IPS-18c (cell line): Measurements from ENCODE around the gene PIGQ.

Experiments
- H3K4me3 ChIP-seq: 2 replicates; pipeline ENCODE4 v1.7.0; 2013; ENCODE audit warnings: low read depth, mild to moderate bottlenecking, low read length, moderate library complexity; ENCODE audit not compliant: insufficient read depth
- H3K9me3 ChIP-seq: one replicate; pipeline ENCODE4 v1.6.1; 2013; ENCODE audit warnings: mild to moderate bottlenecking, low read length, moderate library complexity; ENCODE audit not compliant: control insufficient read depth, insufficient read depth

Gene PIGQ

DNA sequence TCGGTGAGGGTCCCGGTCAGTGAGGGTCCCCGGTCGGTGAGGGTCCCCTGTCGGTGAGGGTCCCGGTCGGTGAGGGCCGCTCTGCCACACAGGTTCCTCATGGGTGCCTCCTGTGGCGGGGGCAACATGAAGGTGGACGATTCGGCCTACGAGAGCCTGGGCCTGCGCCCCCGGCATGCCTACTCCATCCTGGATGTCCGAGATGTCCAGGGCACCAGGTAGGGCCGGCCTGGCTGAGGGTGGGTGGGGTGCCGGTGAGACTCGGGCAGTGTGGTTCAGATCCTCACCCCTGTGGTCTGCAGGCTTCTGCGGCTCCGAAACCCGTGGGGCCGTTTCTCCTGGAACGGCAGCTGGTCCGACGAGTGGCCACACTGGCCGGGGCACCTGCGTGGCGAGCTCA is 18.6 kb upstream of the PIGQ start:
- Histone ChIP-seq H3K9me3 (peaks cover 2% of the 10 kb centered on the region), H3K4me3 (no peak overlapping the region)

DNA sequence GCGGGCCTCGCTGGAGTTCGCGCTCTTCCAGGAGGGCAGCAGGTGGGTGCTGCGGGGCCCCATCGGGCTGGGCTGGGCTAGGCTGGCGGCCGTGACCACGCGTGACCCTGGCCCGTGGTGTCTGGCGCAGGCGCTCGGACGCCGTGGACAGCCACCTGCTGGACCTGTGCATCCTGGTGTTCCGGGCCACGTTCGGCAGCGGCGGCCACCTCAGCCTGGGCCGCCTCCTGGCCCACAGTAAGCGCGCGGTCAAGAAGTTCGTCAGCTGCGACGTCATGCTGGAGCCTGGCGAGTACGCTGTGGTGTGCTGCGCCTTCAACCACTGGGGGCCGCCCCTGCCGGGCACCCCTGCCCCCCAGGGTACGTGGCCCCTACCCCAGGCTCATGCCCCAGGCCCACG is 17.6 kb upstream of the PIGQ start:
- Histone ChIP-seq H3K4me3 (no peak overlapping the region), H3K9me3 (peaks cover 2% of the 10 kb centered on the region)

GRCh38 chr16:553601-554296 is 16.0 kb upstream of the PIGQ start:
- H3K9me3 ChIP-seq: no peaks in the 10 kb centered on the region
- no peak overlapping the region for H3K4me3 ChIP-seq

- no peak overlapping the region for H3K4me3 ChIP-seq
- H3K9me3 ChIP-seq: no peaks in the 10 kb centered on the region
Observed at GRCh38 chr16:554297-554621, 15.5 kb upstream of the PIGQ start.

- Histone ChIP-seq H3K4me3 (no peak overlapping the region), H3K9me3 (no peaks in the 10 kb centered on the region)
Observed at GRCh38 chr16:554640-555365, 15.0 kb upstream of the PIGQ start.

- Histone ChIP-seq H3K9me3 (no peaks in the 10 kb centered on the region), H3K4me3 (no peak overlapping the region)
Observed at GRCh38 chr16:555528-556473, 14.0 kb upstream of the PIGQ start.

GRCh38 chr16:556474-557173 is 13.1 kb upstream of the PIGQ start:
- H3K4me3 ChIP-seq: no peak overlapping the region
- no peaks in the 10 kb centered on the region for H3K9me3 ChIP-seq

- no peak overlapping the region for H3K4me3 ChIP-seq
- no peaks in the 10 kb centered on the region for H3K9me3 ChIP-seq
Observed at GRCh38 chr16:557463-558297, 12.1 kb upstream of the PIGQ start.

GRCh38 chr16:558298-559020 is 11.3 kb upstream of the PIGQ start:
- no peaks in the 10 kb centered on the region for H3K9me3 ChIP-seq
- H3K4me3 ChIP-seq: no peak overlapping the region

DNA sequence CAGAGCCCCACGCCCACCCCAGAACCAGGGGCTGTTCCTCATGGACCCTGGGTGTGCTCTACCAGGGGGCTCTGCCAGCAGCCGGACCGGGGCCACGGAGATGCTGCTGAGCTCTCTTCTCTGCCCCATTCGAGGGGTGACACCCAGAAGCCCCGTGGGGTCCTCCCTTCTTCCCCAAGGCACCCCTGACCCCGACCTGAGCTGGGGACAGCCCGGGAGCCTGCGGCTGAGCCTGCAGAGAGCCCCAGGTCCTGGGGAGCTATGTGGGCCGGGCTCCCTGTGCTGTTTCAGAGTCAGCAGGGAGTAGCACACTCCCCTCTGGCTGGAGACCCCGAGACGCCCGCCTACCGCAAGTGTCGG is 10.8 kb upstream of the PIGQ start:
- no peaks in the 10 kb centered on the region for H3K9me3 ChIP-seq
- no peak overlapping the region for H3K4me3 ChIP-seq

DNA sequence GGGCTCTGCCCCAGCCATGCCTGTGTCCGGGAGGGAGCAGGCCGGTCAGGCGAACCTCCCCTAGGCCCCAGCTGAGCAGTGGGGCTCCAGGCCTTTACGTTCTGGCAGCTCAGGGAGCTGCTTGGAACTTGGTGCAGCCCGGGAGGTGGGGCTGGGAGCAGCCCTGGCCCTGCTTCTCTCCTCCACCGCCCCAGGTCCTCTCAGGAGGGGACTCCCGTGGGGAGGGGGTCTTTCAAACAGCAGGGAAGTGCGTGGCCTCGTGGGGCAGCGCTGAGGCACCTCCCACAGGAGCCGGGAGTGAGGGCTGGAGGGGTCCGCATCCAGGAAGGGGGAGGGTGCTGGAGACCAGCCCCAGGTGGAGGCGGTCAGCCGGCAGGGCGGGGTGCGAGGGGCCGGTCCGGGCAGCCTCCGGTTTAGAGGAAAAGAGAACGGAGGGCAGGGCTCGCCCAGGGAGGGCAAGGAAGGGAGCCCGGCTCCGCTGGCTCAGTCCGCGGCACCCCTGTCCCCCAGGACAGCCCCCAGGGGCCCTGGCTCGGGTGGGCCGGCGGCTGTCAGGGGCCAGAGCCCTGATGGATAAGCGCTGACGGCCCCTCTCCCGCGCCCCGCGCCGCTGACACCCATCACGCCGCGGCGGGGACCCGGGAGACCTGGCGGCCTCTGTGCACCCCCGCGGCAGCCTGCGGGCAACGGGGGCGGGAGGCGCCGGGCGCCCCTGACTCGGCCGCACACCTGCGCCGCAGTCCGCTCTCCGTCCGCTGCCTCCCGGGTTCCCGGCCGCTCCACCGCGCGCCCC is 10.2 kb upstream of the PIGQ start:
- Histone ChIP-seq H3K9me3 (no peaks in the 10 kb centered on the region), H3K4me3 (peak overlapping the region; percentile 24; the same call in 1 of the 2 replicates)

- H3K9me3 ChIP-seq: no peaks in the 10 kb centered on the region
- peak within 1 kb of the TSS; percentile 52; the same call in 1 of the 2 replicates for H3K4me3 ChIP-seq
Observed at GRCh38 chr16:560204-560700, 9.5 kb upstream of the PIGQ start, which contains the start of gene PRR35. Gene PRR35 (plus strand): TSS chr16:560394. CDS start chr16:563295, 2,901 bp downstream.

DNA sequence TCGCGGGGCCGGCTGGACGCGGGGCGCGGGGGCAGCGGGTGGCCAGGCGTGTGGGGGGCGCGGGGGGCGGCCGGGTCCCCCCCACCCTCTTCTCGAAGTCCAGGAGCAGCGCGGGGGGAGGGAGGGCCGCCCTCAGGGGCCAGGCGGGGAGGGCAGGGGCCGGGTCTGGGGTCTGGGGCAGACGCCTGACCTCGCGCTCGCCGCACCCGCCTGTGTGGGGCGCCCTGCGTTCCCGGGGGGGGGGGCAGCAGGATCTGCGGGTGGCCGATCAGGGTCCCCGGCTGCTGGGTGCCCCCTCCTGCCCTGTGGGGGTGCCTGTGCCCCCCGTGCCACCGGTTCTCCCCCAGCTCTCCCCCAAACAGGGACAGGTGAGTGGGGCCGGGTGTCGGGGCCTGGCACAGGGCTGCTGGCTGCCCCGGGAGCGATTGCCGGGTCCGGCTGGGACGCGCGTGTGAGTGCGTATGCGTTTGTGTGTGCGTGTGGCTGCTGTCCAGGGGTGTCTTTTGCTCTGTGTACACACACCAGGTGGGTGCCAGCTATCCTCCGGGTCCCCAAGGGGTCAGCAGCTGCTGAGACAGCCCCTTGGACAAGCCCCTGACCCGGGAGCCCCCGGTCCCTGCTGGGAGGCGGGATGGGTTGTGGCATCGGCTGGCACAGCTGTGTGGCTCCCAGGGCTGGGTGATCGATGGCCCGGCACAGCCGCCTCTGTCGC is 8.9 kb upstream of the PIGQ start:
- H3K4me3 ChIP-seq: no peak overlapping the region; the same call in 1 of the 2 replicates

GRCh38 chr16:561413-561794 is 8.4 kb upstream of the PIGQ start:
- Histone ChIP-seq H3K9me3 (no peaks in the 10 kb centered on the region), H3K4me3 (no peak overlapping the region)

More for the DNA sequence above, 8.9 kb upstream of the PIGQ start:
- H3K9me3 ChIP-seq: no peaks in the 10 kb centered on the region
